Immature natural killer cell (primary cell): ENCODE data around the gene ITIH3. TPM values are rescaled to one million over a fixed set of nuclear protein-coding genes. Genes with fewer than 3 reads are reported as not detected.

ENCODE experiments used
- DNase-seq, 3 donors: peaks; one replicate each; pipeline ENCODE4 v3.0.0; 2022; ENCODE audit warnings: mixed read lengths in 1 of 3
- H3K27ac Mint-ChIP-seq, 6 donors: one replicate each; pipeline ENCODE4 v1.8.0; 2020; ENCODE audit warnings: mixed read lengths in 6 of 6, mild to moderate bottlenecking in 5 of 6, inconsistent platforms in 4 of 6, moderate library complexity in 3 of 6
- H3K27me3 Mint-ChIP-seq, 3 donors: one replicate each; pipeline ENCODE4 v1.8.0; 2020 to 2021; ENCODE audit warnings: low read depth in 3 of 3, mild to moderate bottlenecking in 3 of 3, mixed read lengths in 3 of 3, moderate library complexity in 3 of 3, inconsistent platforms in 1 of 3
- H3K36me3 Mint-ChIP-seq, 3 donors: one replicate each; pipeline ENCODE4 v1.8.0; 2020; ENCODE audit warnings: mixed read lengths in 3 of 3, inconsistent platforms in 2 of 3, mild to moderate bottlenecking in 2 of 3
- H3K4me1 Mint-ChIP-seq, 2 donors: one replicate each; pipeline ENCODE4 v1.8.0; 2020; ENCODE audit warnings: inconsistent platforms in 2 of 2, mild to moderate bottlenecking in 2 of 2, mixed read lengths in 2 of 2, moderate library complexity in 1 of 2
- H3K4me3 Mint-ChIP-seq, 5 donors: one replicate each; pipeline ENCODE4 v1.8.0; 2020; ENCODE audit warnings: mild to moderate bottlenecking in 5 of 5, mixed read lengths in 5 of 5, inconsistent platforms in 3 of 5, moderate library complexity in 3 of 5
- H3K9me3 Mint-ChIP-seq, 6 donors: one replicate each; pipeline ENCODE4 v1.8.0; 2020; ENCODE audit warnings: mild to moderate bottlenecking in 6 of 6, mixed read lengths in 6 of 6, inconsistent platforms in 4 of 6, moderate library complexity in 3 of 6
- polyA plus RNA-seq, 3 donors: library from polyadenylated mRNA; unstranded; fragments of 300-500 nt; fragmentation: Illumina TruSeq; gene quantifications; one replicate each; pipeline ENCODE4 v1.2.3, GENCODE V29; 2021

ITIH3 gene
- polyA plus RNA-seq, 3 donors from 2014 or later, result not detected

DNA sequence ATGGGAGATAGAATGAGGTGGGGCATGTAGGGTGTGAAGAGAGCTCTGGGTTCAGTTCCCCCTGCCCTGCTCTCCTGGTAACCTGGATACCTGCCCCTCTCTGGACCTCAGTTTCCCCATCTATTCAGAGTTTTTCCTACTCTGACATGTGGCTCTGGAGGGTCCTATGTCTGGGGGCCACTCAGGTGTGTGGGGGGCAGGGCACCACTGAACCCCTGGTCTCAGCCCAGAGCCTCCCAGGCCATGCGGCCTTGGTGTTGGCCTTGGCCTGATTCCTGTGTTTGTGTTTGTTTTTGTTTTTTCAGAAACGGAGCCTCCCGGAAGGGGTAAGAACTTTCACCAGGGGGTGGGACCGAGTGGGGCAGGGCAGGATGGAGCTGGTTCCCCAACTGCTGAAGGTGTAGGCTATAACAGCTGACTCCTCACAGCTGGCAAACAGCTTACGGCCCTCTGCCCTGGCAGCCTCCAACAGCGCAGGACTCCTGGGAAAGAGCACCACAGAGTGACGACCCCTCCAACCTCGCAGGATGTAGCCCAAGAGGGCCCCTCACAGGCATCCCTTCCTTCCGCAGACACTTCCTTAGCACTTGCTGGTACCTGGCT is 803 bp downstream of the ITIH3 start:
- H3K9me3 Mint-ChIP-seq, result no peaks in the 10 kb centered on the region
- H3K27me3 Mint-ChIP-seq, result peaks cover 0 to 4% (median 2%) of the 10 kb centered on the region in 3 donors
- H3K4me1 Mint-ChIP-seq, result no peaks in the 10 kb centered on the region
- H3K27ac Mint-ChIP-seq, result no peak overlapping the region
- no peak overlapping the region for H3K4me3 Mint-ChIP-seq
- H3K36me3 Mint-ChIP-seq, result no peaks in the 10 kb centered on the region
- no peak for DNase-seq

DNA sequence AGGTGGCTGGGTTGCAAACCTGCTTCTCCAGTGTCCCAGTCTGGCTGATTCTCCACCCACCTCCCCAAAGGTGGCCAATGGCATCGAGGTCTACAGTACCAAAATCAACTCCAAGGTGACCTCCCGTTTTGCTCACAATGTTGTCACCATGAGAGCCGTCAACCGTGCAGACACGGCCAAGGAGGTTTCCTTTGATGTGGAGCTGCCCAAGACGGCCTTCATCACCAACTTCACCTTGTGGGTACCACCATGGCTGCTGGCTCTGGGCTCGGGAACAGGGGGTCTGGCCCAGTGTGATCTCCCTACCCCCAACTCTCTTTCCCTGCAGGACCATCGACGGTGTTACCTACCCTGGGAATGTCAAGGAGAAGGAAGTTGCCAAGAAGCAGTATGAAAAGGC is 1.8 kb downstream of the ITIH3 start:
- Mint-ChIP-seq H3K4me3 (no peak overlapping the region), H3K27me3 (peaks cover 0 to 4% (median 2%) of the 10 kb centered on the region in 3 donors), H3K4me1 (no peaks in the 10 kb centered on the region), H3K9me3 (no peaks in the 10 kb centered on the region), H3K36me3 (no peaks in the 10 kb centered on the region), H3K27ac (no peak overlapping the region)
- no peak for DNase-seq

DNA sequence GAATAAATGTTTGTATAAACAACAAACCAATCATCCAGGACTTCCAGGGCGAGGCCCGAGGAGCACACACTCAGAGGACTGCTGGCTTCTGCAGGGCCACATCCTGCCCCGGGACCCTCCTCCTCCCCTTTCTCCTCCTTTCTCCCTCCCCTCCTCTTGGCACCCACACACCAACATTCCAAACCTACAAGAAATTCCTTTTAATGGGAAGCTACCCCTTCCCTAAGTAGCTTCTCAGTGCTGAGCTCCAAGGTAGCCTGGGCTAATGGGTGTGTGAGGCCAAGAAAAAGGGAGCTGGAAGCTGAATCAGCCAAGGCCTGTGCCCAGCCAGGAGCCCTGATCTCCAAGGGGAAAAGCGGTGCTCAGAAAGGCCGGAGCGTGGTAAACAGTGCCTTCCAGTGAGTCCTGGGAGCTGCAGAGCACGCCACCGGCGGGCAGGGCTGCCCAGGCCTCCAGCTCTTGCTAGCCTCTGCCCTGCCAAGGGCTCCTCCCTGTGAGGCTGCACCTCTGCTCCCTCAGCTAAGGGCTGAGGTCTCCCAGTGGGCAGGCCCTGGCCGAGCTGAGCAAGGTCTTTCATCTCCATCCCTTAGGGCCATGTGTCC is 3.9 kb downstream of the ITIH3 start:
- H3K9me3 Mint-ChIP-seq, result no peaks in the 10 kb centered on the region
- H3K4me1 Mint-ChIP-seq, result no peaks in the 10 kb centered on the region
- H3K4me3 Mint-ChIP-seq, result no peak overlapping the region
- H3K27me3 Mint-ChIP-seq, result peaks cover 0 to 4% (median 0%) of the 10 kb centered on the region in 3 donors
- DNase-seq, result no peak
- no peak overlapping the region for H3K27ac Mint-ChIP-seq
- H3K36me3 Mint-ChIP-seq, result no peaks in the 10 kb centered on the region

DNA sequence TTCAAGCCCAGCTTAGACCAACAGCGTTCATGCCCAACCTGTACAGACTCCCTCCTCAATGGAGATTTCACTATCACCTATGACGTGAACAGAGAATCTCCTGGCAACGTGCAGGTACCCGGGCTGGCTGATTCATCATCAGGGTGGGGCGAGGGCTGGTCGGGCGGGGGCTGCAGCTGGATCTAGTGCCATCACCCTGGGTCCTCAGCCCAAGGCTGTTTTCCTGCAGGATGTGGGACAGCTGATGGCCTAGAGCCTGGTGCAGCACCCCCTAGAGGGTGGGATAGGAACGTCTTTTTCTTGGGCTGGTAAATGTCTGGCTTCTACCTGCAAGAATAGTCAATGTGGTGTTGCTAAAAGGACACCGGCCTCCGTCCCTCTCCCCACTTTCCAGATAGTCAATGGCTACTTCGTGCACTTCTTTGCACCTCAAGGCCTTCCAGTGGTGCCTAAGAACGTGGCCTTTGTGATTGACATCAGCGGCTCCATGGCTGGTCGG is 4.4 kb downstream of the ITIH3 start:
- DNase-seq, result no peak
- Mint-ChIP-seq H3K4me1 (no peaks in the 10 kb centered on the region), H3K4me3 (no peak overlapping the region), H3K9me3 (no peaks in the 10 kb centered on the region), H3K27ac (no peak overlapping the region), H3K27me3 (peaks cover 0 to 4% (median 0%) of the 10 kb centered on the region in 3 donors), H3K36me3 (no peaks in the 10 kb centered on the region)

DNA sequence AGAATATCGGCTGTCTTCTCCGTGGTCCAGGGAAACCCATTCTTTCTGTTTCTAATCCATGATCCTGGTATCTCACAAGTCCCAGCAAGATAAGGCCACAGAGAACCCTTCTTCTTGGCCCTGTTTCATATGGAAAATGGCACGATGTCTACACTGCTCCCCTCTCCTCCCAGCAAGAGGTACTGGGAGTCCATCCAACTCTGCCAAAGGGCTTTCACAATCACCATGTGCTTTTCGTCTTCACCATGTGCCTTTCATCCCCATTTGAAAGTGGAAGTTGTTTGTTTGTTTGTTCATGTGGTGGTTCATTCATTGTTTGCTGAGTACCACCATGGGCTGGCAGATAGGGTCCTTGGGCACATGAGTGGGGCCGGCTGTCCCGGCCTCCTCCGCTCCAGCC is 5.5 kb downstream of the ITIH3 start:
- Mint-ChIP-seq H3K27ac (no peak overlapping the region), H3K27me3 (peaks cover 0 to 4% (median 0%) of the 10 kb centered on the region in 3 donors), H3K9me3 (no peaks in the 10 kb centered on the region), H3K4me3 (no peak overlapping the region), H3K36me3 (no peaks in the 10 kb centered on the region), H3K4me1 (no peaks in the 10 kb centered on the region)
- DNase-seq, result no peak

DNA sequence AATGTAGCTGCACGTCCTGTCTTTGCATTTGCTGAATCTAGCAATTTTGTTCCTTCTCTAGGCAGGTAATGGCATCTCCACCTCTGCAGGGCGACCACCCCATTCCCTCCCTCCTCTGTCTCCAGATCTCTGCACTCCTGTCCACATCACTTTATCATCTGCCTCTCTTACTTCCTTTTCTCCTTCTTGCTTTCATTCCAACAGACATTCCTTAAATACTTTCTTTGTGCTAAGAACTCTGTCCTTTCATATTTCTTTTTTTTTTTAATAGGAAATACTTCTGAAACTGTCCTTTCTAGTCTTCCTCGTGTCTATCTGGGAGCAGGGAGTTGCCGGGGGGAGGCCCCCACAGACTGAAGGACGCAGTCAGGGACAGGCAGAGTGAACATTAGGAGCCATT is 7.2 kb downstream of the ITIH3 start:
- H3K27me3 Mint-ChIP-seq, result peaks cover 0 to under 1% (median 0%) of the 10 kb centered on the region in 3 donors
- no peaks in the 10 kb centered on the region for H3K36me3 Mint-ChIP-seq
- DNase-seq, result no peak
- H3K4me3 Mint-ChIP-seq, result no peak overlapping the region
- no peaks in the 10 kb centered on the region for H3K9me3 Mint-ChIP-seq
- no peak overlapping the region for H3K27ac Mint-ChIP-seq
- peaks cover 0 to 2% of the 10 kb centered on the region in 2 donors for H3K4me1 Mint-ChIP-seq

DNA sequence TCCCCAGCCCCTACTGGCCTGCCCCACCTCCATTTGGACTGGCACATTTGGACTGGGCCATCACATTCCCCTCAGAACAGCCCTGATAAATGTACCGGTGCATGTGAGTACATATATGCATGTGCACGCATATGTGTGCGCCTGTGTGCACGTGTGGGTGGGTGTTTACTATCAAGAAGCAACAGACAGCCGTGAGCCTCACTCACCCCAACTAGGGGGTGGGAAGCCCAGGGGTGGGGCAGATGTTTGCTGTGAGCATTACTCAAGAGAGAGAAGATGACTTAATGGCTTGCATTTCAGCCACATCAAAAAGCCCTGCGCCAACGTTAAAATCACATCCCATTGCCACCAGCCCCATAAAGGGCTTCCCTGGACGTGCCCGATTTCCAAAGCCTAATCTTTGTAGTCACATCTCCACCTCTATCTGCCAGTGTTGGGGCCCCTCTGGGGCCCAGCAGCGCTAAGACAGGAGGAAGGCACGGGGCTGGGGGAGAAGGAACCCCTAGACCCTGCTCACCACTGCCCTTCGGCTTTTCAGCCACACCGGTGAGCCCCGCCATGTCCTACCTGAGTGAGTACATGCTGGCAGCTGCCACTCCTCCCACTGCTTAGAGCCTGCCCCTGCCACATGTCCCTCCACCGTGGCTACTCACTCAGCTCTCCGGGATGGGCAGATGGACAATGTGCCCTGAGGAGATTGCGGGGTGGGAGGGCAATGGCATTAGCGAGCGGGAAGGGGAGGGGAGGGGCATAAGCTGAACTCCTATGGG is 10.9 kb downstream of the ITIH3 start:
- no peaks in the 10 kb centered on the region for H3K9me3 Mint-ChIP-seq
- peaks cover 4 to 17% of the 10 kb centered on the region in 2 donors for H3K4me1 Mint-ChIP-seq
- no peaks in the 10 kb centered on the region for H3K27me3 Mint-ChIP-seq
- no peak for DNase-seq
- no peaks in the 10 kb centered on the region for H3K36me3 Mint-ChIP-seq
- no peak overlapping the region for H3K27ac Mint-ChIP-seq
- H3K4me3 Mint-ChIP-seq, result no peak overlapping the region

DNA sequence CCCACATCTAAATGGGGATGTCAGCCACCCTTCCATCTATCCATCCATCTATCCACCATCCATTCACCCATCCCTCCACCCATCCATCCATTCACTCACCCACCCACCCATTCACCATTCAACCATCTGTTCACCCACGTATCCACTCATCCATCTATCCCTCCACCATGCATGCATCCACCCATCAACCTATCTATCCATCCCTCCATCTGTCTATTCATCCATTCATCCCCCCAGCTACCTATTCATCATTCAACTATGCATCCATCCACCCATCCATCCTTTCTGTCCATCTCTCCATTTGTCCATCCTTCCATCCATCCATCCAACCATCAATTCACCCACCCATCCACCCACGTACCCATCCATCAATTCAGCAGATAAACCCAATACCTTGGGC is 14.6 kb downstream of the ITIH3 start:
- peak overlapping the region in 1 of 6 donors; percentile 2 for H3K27ac Mint-ChIP-seq

DNA sequence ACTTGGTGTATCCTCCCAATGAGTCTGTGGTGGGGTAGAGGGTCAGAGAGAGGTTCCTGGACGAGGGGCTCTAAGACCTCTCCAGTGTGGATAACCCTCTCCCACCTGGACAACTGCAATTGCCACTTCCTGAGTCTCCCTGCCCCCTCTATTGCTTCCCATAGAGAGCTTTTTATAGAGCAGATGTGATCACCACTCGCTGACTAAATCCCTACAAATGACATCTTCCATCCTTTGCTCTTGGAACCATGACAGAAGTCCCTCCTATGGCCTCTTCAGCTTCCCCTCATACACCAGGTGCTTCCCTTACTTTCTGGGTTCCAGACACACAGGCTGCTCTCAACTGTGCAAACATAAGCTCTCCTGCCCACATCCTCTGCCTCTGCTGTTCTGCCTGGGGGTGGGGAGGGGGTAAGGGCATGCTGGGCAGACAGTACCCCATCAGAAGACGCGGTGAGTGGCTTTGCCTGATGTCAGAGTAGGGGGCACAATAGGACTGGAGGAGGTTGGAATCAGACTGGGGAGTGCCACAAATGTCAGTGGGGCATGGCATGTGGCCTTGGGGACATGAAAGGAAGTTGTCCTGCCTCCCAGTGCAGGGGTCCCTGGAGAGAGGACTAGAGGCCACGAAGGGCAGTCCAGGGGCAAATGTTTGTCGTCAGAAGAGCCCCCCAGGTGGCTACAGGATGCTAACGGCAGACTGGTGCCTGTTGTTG is 15.2 kb downstream of the ITIH3 start:
- Mint-ChIP-seq H3K4me1 (peaks cover 4 to 17% of the 10 kb centered on the region in 2 donors), H3K9me3 (no peaks in the 10 kb centered on the region), H3K4me3 (no peak overlapping the region), H3K36me3 (no peaks in the 10 kb centered on the region), H3K27me3 (peaks cover 0 to 7% (median 0%) of the 10 kb centered on the region in 3 donors), H3K27ac (no peak overlapping the region)
- no peak for DNase-seq

More for the DNA sequence above, 14.6 kb downstream of the ITIH3 start:
- no peaks in the 10 kb centered on the region for H3K36me3 Mint-ChIP-seq
- H3K9me3 Mint-ChIP-seq, result no peaks in the 10 kb centered on the region
- H3K4me3 Mint-ChIP-seq, result no peak overlapping the region
- H3K27me3 Mint-ChIP-seq, result peaks cover 0 to 7% (median 0%) of the 10 kb centered on the region in 3 donors
- DNase-seq, result no peak
- peaks cover 4 to 17% of the 10 kb centered on the region in 2 donors for H3K4me1 Mint-ChIP-seq

DNA sequence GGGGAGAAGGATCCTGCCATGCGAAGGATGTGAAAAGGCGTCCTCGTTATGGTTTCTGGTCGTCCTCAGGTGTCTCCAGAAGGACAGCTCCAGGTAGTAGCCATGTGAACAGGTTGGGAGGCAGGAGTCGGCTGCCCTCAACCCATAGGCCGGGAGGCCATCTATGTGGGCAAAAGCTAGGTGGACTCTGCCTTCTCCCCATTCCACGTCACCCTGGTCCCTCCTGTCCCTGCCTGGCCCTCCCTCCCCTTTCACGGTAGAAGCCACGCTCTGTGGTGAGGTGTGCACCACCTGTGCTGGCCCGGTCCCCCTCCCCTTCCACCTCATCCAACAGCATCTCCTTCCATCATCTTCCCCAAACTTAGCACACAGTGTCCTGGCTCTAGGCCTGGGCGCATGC is 16.3 kb downstream of the ITIH3 start:
- H3K27ac Mint-ChIP-seq, result no peak overlapping the region
- H3K4me1 Mint-ChIP-seq, result peaks cover 4 to 17% of the 10 kb centered on the region in 2 donors
- H3K27me3 Mint-ChIP-seq, result peaks cover 0 to 7% (median 0%) of the 10 kb centered on the region in 3 donors
- H3K36me3 Mint-ChIP-seq, result no peaks in the 10 kb centered on the region
- DNase-seq, result no peak
- no peak overlapping the region for H3K4me3 Mint-ChIP-seq
- H3K9me3 Mint-ChIP-seq, result no peaks in the 10 kb centered on the region

DNA sequence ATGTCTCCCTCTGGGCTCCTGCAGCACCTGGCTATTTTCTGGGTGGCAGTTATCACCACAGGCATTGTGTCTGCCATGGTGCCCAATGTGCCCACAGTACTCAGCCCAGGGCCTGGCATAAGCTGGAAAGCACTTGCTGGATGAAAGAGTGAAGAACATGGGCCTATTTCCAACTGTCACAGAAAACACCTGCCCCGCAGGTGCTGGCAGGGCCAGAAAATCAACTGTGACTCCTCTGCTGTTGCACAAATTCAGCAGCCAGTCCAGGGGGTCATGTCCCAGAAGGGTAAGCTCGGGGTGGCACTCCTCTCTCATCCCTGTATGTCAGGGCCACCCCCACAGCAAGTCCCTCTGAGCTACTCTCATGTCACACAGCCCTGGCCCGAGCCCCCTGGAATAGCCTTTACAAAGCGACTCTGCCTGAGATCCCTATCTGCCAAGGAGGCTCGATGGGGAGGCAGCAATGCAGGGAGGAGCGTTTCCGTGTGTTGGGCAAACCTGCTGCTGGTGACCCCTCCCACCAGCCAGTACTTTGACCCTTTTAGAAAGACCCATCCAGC is 16.9 kb downstream of the ITIH3 start:
- H3K4me1 Mint-ChIP-seq, result peaks cover 4 to 17% of the 10 kb centered on the region in 2 donors
- DNase-seq, result no peak
- peaks cover 0 to 7% (median 0%) of the 10 kb centered on the region in 3 donors for H3K27me3 Mint-ChIP-seq
- H3K36me3 Mint-ChIP-seq, result no peaks in the 10 kb centered on the region
- H3K27ac Mint-ChIP-seq, result no peak overlapping the region
- no peak overlapping the region for H3K4me3 Mint-ChIP-seq
- H3K9me3 Mint-ChIP-seq, result no peaks in the 10 kb centered on the region

DNA sequence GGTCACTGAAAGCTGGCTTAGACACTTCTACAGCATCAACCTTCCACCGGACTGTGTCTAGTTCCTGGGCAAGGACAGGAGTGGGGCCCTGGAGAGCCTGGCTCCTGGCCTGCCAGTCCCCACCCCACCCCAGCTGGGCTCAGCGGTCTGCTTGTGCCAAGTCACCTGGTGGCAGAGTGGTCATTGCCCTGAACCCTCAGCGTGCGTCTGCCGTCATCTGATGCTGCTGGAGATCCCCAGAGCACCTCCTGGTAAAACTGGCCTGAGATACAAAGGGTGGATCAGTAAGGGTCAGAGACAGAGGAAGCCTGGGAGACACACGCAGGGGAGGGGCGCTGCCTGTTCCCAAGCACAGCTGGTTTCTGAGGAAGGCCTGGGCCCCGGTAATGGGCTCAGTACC is 19.2 kb downstream of the ITIH3 start:
- Mint-ChIP-seq H3K9me3 (no peaks in the 10 kb centered on the region), H3K36me3 (no peaks in the 10 kb centered on the region), H3K27ac (no peak overlapping the region), H3K4me3 (no peak overlapping the region), H3K4me1 (no peaks in the 10 kb centered on the region), H3K27me3 (peaks cover 0 to 9% (median 0%) of the 10 kb centered on the region in 3 donors)
- DNase-seq, result no peak

DNA sequence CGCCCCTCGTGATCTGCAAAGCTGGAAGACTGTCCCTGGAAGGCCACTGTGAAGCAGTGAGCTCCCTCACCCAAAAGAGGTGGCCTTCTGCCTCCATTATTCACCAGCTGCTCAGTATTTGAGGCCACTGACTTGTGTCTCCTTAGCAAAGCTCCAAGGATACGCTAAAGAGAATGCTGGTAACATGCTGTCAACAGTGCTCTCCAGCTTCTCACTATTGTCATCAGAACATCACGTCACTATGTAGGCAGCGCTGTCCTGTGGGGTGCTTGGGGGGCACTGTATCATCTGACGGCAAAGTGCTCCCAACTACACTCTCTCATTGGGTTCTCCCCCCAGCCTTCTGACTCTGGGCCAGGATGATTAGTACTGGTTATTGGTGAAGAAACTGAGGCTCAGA is 21.6 kb downstream of the ITIH3 start:
- no peaks in the 10 kb centered on the region for H3K36me3 Mint-ChIP-seq
- H3K4me3 Mint-ChIP-seq, result no peak overlapping the region
- no peaks in the 10 kb centered on the region for H3K4me1 Mint-ChIP-seq
- peaks cover 0 to 9% (median 2%) of the 10 kb centered on the region in 3 donors for H3K27me3 Mint-ChIP-seq
- no peaks in the 10 kb centered on the region for H3K9me3 Mint-ChIP-seq
- no peak for DNase-seq
- H3K27ac Mint-ChIP-seq, result no peak overlapping the region
